HUDEP-2 (cell line): Measurements from ENCODE around the gene TNP2.
"Not testable (repeated sequence)": the region's sequence is repeated elsewhere in the genome, so short reads cannot be mapped to it uniquely, and the experiment has no call there.

Experiments used
- DNase-seq, 76 experiments: peaks; one replicate each; lab custom pipeline; 2025; ENCODE audit not compliant: unreplicated experiment in 76 of 76; lab: John Stamatoyannopoulos, UW

TNP2 gene

DNA sequence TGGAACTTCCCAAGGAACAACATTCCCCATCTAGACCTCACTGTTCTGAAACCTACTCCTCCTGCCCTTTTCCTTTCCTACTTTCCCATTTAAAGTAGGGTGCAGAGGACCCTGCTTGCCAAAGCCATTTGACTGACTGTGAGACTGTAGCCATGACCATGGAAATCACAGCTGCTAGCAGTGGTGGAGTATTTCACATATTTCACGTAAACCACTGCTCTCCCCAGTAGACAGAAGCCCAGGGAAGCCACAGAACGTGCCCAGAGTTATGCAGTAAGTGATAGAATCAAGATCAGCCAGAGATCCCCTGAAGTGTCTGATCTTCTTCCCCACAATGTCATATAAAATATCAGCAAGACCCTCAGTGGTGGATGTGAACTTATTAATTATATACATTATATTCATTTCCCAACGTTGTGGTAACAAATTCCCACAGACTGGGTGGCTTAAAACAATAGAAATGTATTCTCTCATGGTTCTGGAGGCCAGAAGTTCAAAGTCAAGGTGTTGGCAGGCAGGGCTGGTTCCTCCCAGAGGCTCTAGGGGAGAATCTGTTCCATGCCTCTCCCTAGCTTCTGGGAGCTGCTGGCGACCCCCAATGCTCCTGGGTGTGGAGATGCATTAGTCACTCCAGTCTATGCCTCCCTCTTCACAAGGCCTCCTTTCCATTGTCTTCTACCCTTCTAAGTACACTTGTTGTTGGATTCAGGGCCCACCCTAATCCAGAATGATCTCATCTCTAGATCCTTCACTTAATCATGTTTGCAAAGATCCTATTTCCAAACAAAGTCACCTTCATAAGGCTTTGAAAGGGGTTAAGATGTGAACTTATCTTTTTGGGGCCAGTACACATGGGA lies 32.7 kb upstream of the TNP2 start:
- DNase-seq: no peak

DNA sequence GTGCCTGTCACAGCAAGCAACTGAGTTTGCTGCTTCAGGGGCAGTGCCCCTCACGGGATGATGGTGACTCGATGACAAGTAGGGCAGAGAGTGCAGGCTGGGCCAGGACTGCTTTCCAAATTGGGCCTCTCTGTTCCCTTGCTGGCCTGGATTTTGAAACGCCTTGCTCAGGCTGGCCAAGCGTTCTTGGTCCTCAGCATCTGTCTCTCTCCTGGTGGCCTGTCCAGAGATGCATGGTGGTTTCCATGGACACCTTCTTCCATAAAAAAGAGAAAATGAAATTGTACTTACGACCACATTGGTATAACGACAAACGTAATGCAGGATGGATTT lies 31.4 kb upstream of the TNP2 start:
- no peak for DNase-seq

DNA sequence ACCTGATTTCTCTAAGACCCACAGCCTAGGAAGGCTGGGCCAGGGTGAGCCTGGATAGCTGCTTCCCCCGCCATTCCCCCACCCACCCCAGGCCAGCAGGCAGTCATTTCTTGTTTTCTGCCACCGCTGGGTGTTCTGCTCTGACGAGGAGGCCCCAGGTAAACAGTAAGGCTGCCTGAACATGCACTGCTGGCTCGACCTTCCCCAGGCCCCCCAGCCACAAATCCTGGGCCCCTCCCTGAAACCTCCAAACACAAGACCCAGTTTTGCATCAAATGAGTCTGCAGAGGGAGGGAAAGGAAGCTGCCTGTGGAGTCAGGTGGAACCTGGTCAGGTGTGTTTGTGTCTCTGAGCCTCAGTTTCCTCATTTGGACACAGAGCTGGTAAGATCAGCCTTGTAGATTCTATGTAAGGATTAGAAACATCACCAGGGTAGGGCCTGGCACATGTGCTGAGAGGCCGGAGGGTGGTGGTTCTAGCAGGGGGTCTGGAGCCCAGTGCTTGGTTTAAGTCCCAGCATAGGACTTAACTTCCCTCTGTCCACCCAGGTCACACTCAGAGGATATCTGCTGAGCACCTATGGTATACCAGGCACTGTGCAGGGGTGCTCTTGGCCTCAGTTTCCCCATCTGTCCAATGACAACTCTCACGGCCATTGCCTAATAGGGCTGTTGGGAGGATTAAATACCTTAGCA lies 30.9 kb upstream of the TNP2 start:
- DNase-seq: no peak

DNA sequence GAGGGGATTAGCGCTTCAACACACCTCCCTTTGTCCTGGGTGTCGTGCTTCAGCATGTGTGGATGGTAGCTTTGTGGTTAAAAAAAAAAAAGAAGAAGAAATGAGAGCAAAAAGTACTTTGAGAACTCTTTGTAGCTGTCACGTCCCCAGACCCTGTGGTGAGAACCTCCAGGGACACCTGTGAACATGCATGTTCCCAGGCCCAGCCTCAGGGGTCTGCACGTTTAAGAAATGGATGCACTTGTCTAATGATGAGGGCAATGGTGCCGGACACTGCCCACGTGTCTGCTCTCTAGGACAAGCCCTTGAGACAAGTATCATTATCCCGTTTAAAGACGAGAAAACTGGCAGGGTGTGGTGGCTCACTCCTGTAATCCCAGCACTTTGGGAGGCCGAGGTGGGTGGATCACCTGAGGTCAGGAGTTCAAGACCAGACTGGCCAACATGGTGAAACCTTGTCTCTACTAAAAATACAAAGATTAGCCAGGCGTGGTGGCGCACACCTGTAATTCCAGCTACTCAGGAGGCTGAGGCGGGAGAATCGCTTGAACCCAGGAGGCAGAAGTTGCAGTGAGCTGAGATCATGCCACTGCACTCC lies 29.9 kb upstream of the TNP2 start:
- DNase-seq: not testable (repeated sequence)

DNA sequence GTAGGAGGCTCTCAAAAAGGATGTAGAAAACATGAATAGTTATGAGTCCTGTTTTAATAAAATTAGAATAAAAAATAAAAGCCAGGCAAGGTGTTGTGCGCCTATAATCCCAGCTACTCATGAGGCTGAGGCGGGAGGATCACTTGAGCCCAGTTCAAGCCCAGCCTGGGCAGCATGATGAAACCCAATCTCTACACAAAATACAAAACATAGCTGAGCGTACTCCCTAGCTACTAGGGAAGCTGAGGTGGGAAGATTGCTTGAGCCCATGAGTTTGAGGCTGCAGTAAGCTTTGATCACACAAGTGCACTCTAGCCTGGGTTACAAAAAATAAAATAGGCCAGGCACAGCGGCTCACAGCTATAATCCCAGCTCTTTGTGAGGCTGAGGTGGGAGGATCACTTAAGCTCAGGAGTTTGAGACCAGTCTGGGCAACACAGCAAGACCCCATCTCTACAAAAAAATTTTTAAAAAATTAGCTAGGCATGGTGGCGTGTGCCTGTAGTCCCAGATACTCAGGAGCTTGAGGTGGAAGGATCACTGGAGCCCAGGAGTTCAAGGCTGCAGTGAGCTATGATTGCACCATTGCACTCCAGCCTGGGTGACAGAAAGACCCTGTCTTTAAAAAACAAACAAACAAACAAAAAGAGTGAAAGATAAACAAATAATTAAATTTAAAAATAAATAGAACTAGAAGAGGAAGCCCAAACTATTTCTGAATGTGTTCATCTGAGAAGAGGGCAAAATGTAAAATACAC lies 29.2 kb upstream of the TNP2 start:
- no peak for DNase-seq

DNA sequence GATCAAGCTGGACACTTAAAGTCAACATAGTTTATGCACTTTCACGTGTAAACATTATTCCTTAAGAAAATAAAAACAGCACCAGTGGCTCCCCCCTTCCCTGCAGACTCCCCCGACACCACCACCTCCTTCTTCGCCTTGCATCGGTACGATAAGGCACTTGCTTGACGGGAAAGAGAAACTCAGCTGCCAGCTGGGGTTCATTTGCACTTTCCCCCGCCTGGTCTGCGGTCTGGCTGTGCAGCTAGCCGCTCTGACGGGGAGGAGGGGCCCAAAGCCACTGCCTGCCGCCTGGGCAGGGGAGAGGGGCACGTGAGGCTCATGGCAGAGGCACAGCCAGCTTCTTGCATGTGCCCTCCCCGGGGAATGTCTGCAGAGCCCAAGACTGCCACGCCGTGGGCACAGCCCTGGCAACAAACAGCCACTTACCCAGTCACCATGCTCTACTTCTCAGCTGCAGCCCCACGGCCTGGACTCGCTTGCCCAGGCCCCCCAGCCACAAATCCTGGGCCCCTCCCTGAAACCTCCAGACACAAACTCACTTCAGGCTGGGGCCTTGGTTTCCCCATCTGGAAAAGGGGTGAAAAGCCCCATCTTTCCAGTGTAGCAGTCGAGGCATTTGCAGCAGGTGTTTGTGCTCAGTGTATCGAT lies 28.5 kb upstream of the TNP2 start:
- DNase-seq: peak in 74 of 76 experiments; percentile 7 to 87 (median 71)

DNA sequence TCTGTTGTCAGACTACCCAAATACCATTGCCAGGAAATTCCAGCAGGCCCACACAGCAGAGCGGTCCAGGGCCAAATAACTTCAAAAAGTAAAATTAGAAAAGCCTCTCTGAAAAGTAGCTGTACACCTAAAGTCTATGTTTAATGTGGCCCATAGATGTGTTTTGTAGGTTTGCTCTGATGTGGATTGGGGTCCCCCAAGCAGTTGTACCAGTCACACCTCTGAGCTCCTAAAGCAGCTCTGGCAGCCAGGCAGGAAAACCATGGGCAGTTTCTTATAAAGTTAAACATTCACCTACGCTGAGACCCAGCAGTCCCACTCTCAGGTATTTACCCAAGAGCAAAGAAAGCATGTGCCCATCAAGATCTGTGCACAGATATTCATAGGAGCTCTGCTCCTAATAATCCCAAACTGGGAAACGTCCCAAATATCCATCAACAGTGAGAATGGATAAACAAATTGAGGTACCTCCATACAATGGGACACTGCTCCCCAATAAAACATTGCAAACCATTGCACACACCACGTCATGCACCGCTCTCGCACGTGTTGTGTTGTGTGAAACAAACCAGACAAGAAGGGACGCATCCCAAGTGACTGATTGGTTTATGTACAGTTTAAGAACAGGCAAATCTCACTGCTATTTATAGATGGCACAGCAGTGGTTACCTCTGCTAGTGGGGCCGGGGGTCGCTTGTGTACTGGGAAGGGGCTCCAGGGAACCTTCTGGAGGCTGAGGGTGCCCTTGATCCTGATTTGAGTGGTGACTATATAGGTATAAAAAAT lies 27.8 kb upstream of the TNP2 start:
- DNase-seq: no peak

DNA sequence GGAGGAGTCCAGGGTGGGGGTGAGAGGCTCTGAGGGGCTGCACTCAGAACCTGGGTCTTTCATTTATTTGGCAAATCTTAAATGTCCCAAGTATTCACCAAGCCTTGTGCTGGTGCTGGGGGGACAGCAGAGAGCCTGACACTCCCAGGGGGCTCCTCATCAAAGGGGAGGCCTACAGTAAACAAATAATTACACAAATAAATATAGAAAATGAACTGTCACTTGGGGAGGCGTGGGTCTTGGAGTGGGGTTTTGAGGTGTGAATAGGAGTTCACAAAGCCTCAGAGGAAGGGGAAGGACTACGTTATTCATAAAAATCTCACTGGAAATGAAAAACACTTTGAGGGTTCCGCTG lies 27.2 kb upstream of the TNP2 start:
- DNase-seq: no peak

DNA sequence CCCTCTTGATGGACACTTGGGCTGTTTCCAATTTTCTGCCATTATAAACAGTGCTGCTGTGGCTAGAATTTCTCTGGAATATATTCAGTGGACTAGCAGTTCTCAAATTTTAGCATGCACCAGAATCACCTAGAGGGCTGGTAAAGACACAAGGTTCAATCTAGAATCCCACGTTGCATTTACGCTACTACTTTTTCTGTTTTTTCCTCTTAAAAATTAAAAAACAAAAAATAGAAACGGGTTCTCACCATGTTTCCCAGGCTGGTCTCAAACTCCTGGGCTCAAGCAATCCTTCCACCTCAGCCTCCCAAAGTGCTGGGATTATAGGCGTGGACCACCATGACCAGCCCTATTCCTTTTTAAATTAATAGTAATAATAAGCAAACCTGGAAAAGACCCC lies 26.5 kb upstream of the TNP2 start:
- DNase-seq: no peak

DNA sequence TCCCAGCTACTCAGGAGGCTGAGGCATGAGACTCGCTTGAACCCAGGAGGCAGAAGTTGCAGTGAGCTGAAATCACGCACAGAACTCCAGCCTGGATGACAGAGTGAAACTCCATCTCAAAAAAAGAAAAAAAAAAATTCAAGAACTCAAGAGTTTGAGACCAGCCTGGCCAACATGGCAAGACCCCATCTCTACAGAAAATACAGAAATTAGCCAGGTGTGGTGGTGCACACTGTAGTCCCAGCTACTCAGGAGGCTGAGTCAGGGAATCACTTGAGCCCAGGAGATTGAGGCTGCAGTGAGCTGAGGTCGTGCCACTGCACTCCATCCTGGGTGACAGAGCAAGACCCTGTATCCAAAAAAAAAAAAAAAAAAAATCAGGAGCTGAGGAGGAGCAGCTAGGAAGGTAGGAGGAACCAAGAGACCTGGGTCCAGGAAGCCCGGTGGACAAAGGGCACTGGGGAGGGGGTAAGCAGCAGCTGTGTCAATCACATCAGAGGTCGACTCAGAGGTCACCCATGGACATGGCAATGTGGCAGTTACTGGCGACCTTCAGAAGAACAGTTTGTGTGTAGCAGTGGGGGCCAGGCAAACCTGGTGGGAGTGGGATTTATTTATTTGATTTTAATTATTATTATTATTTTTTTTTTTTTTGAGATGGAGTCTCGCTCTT lies 23.1 kb upstream of the TNP2 start:
- DNase-seq: no peak

DNA sequence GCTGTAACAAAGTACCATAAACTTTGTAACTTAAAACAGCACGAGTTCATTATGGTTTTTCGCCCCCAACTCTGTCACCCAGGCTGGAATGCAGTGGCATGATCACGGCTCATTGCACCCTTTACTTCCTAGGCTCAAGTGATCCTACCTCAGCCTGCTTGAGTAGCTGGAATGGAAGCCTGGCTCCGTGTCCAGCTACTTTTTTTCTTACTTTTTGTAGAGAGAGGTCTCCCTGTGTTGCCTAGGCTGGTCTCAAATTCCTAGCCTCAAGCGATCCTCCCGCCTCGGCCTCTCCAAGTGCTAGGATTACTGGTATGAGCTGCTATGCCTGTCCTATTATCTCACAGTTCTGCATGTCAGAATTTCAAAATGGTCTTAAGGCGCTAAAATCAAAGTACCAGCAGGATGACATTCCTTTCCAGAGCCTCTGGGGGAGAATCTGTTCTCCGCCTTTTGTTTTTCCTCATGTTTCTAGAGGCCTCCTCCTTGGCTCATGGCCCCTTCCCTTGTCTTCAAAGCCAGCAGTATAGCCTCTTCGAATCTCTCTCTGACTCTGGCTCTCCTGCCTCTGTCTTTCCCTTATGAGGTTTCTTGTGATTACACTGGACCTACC lies 22.1 kb upstream of the TNP2 start:
- no peak for DNase-seq

DNA sequence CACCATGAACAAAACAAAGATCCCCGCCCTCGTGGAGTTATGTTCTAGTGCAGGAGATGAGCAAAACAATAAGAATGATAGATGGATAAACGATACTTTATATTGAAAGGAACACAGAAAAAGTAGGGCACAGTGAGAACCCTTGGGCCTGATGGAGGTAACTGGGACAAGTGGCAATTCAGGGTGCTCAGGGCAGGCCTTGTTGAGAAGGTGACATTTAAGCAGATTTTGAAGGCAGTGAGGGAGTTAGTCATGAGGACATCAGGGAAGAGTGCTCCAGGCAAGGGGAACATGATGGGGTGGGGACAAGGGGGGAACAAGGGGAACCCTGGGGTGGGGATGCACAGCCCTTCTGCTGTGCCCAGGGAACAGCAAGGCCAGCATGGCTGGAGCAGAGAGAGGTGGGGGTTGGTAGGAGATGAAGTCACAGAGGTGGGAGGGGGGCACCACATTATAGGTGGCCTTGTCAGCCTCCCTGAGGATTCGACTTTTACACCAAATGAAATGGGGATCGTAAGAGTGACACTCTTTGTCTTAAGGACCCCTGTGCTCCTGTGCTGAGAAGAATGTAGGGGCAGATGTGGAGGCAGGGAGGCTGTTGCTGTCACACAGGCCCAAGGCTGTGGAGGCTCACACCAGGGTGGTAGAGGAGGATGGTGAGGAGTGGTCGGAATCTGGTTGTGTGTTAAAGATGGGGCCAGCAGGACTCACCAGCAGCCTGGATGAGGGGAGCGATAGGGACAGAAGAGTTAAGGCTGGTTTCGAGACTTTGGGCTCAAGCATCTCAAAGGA lies 21.2 kb upstream of the TNP2 start:
- no peak for DNase-seq

DNA sequence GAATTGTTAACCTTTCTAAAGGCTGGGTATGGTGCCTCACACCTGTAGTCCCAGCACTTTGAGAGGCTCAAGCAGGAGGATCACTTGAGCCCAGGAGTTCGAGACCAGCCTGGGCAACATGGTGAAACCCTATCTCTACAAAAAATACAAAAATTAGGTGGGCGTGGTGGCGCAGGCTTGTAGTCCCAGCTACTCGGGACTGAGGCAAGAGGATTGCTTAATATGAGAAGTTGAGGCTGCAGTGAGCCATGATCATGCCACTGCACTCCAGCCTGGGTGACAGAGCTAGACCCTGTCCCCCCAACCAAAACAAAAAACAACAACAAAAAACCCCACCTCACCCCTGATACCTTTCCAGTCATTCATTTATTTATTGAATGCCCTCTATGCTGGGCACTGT lies 20.6 kb upstream of the TNP2 start:
- DNase-seq: not testable (repeated sequence)

DNA sequence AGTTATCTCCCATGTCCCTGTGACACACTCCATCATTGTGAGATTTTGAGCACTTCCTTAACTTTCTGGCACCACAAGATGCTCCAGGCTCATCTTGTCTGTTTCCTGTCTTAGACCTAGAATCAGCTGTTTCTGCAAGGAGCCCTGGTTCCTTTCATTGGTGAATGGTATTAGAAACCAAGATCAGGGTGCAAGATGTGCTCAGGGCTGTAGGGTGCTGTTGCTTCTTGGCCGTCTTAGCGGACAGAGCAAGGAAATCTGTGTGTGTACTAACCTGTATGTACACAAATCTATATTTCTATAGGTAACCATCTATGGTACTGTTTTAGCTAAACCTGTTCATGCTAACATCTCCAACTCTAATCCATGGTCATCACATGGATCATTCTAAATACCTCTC lies 20.1 kb upstream of the TNP2 start:
- DNase-seq: no peak

DNA sequence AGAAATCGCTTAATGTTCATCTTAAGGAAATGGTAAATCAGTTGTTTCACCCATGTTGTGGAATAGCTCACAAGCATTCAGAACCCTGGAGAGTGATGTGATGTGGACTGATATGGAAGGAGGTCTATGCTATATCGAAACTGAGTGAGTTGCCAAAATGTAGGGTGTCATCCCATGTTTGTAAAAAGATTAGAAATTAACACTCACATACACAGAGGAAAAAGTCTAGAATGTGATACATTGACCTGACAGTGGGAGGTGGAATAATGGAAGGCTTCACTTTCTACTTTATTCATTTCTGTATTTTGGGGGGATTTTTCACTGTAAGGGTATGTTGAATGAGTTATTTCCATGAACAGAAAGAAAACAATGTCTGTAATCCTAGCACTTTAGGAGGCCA lies 16.7 kb upstream of the TNP2 start:
- DNase-seq: no peak

DNA sequence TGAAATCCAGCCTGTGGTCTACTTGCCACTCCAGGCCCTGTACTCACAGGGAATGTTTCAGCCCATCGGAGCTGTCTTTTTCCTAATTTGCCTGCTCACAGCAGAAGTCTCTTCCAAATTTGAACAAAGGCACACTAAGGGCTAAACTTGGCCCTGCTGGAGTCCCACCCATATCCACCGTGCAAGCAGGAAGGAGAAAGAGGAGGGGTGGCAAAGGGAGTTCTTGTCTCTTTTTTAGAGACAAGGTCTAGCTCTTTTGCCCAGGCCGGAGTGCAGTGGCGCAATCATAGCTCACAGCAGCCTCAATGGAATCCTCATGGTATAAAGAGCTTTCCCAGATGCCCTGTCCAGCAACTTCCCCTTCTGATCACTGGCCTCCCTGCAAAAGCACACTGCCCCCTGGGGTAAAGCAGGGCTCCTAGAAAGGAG lies 14.7 kb upstream of the TNP2 start:
- DNase-seq: no peak

DNA sequence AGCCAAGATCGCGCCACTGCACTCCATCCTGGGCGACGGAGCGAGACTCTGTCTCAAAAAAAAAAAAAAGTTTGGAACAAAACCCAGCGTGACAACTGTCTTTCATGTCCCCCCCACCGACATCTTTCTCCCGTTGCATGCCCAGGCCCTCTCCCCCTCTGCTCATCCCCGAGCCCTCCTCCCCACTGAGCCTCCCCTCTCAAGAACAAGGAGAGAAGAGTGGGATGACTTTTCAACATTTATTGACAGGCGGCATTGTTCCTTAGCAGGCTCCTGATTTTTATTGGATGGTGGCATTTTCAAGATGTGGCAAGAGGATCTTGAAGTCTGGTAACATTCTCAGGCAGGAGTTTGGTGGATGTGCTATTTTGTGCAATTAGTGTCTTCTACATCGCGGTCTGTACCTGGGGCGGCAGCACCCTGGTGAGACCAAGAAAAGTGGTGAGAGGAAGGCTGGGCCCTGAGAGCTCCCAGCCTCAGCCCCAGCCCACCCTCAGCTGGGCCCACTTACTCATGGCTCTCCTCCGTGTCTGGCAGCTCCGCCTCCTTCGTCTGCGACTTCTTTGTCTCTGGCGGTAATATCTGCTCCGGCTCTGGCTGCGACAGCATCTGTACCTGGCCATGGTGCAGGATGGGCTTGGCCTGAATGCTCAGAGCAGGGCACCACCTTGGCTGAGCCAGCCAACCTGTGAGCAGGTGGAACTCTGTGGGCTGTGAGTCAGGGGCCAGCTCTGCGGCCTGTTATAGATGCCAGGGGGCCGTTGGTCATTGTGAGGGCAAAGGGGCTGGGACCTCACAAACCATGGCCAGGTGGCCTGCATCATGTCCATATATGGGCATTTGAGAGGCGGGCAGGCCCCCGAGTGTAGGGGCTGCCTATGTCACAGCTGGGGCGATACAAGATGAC lies 11.7 kb upstream of the TNP2 start, which contains the start of gene PRM1:
TSS of gene PRM1 (minus strand) at position 715 of the 907 bp plus-strand sequence. CDS start at position 623, 92 bp downstream.
- no peak for DNase-seq
